PC-3 (cell line): Measurements from ENCODE around the gene HOMER3.

Experiments
- EZH2 ChIP-seq: fragments of 300-600 bp; sonication (generic); IDR thresholded peaks from one replicate; pipeline ENCODE4 v1.6.1; 2017; ENCODE audit warnings: antibody characterized with exemption, mild to moderate bottlenecking, low read length; ENCODE audit not compliant: unreplicated experiment
- EZH2phosphoT487 ChIP-seq: fragments of 300-600 bp; sonication (generic); IDR thresholded peaks from 2 replicates; pipeline ENCODE4 v1.6.1; 2018; ENCODE audit warnings: mild to moderate bottlenecking, antibody characterized with exemption, low read length, borderline replicate concordance
- TF ChIP-seq, protein P1 (sequence below): fragments of 300-600 bp; sonication (generic); conservative IDR thresholded peaks from 2 replicates; pipeline ENCODE4 v1.5.1; 2017; ENCODE audit warnings: antibody characterized with exemption, low read depth, mild to moderate bottlenecking, low read length

DNA sequence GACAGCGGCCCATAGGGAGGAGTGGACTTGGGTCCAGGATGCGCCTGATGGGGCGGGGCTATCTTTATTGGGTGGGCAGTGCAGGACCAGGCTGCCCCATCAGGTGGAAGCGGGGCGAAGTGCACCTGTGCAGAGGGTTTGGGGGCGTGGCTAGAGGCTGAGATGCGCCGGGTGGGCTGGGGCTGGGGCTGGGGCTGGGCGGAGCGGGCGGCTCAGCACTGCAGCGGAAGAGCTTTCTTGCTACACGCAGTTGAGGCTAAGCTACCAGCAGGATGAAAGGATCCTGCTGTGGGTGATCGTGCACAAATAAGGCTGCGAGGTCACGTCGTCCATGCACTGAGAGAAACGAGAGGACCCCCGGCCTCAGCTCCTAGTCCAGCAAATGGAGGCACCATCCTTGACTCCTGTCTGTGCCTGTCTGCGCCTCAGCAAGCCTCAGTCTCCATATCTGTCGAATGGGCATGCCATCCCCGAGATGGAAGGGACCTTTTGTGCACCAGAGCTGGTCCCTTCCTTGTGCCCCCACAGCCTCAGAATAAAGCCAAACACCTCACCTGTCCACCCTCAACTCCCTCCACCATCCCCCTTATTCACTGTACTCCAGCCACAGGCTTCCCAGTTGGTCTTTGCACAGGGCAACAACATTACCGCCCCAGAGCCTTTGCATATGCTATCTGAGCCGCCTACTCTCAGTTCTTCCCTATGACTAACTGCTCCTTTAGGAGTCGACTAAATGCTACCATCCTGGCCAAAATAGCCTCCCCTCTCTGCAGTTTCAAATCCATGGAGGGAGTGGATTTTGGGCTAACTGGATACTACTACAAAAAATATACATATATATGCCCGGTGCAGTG is 21.0 kb upstream of the HOMER3 start:
- TF ChIP-seq, protein P1, sequence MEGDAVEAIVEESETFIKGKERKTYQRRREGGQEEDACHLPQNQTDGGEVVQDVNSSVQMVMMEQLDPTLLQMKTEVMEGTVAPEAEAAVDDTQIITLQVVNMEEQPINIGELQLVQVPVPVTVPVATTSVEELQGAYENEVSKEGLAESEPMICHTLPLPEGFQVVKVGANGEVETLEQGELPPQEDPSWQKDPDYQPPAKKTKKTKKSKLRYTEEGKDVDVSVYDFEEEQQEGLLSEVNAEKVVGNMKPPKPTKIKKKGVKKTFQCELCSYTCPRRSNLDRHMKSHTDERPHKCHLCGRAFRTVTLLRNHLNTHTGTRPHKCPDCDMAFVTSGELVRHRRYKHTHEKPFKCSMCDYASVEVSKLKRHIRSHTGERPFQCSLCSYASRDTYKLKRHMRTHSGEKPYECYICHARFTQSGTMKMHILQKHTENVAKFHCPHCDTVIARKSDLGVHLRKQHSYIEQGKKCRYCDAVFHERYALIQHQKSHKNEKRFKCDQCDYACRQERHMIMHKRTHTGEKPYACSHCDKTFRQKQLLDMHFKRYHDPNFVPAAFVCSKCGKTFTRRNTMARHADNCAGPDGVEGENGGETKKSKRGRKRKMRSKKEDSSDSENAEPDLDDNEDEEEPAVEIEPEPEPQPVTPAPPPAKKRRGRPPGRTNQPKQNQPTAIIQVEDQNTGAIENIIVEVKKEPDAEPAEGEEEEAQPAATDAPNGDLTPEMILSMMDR = no peak
- TF ChIP-seq EZH2phosphoT487 (no peak), EZH2 (no peak)
